Fibroblast of the aortic adventitia (primary cell): ENCODE data around the gene PDE7B. TPM values are rescaled to one million over a fixed set of nuclear protein-coding genes. Genes with fewer than 3 reads are reported as not detected.

Source experiments
- DNase-seq: peaks from one replicate; pipeline ENCODE4 v3.0.0-alpha.2; 2010; ENCODE audit warnings: low read depth
- H3K4me3 ChIP-seq: 2 replicates; pipeline ENCODE4 v1.5.1; 2011; ENCODE audit warnings: low read depth, mild to moderate bottlenecking, control low read depth, low read length, moderate library complexity
- total RNA-seq: library from RNA; depleted of rRNA; stranded (reverse); fragments of >200 nt; gene quantifications from 2 replicates; pipeline ENCODE4 v1.2.3, GENCODE V29; 2012; ENCODE audit warnings: low replicate concordance
- TF ChIP-seq, protein P1 (sequence below): IDR thresholded peaks from 2 replicates; pipeline ENCODE4 v1.5.1; 2011; ENCODE audit warnings: mild to moderate bottlenecking, low read length, control low read depth, inconsistent platforms; ENCODE audit not compliant: insufficient read depth

PDE7B gene
- total RNA-seq, 1 donor, result 23.9 TPM

DNA sequence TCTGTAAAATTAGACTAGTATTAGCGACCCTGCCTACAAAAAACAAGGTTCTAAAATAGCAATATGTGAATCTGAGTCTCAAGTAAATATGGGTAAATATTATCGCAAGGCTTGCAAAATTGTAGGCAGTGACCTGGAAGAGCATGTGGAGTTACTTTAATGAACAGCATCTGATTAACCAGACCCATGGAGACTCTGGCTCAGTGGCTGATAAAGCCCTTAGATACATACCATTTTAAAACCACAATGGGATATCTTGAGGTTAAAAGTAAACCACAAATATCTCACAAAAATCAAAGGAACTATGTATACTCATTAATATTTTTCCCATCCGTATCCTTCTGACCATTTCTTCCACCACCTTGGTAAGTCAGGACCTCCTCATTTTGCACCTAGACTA is 211.6 kb downstream of the PDE7B start:
- H3K4me3 ChIP-seq, result no peak overlapping the region
- peak; percentile 65 for DNase-seq
- TF ChIP-seq, protein P1, sequence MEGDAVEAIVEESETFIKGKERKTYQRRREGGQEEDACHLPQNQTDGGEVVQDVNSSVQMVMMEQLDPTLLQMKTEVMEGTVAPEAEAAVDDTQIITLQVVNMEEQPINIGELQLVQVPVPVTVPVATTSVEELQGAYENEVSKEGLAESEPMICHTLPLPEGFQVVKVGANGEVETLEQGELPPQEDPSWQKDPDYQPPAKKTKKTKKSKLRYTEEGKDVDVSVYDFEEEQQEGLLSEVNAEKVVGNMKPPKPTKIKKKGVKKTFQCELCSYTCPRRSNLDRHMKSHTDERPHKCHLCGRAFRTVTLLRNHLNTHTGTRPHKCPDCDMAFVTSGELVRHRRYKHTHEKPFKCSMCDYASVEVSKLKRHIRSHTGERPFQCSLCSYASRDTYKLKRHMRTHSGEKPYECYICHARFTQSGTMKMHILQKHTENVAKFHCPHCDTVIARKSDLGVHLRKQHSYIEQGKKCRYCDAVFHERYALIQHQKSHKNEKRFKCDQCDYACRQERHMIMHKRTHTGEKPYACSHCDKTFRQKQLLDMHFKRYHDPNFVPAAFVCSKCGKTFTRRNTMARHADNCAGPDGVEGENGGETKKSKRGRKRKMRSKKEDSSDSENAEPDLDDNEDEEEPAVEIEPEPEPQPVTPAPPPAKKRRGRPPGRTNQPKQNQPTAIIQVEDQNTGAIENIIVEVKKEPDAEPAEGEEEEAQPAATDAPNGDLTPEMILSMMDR, result no peak

- H3K4me3 ChIP-seq, result no peak overlapping the region
- DNase-seq, result peak; percentile 74
- TF ChIP-seq, protein P1, result no peak
Observed at GRCh38 chr6:136066005-136066404, 214.5 kb downstream of the PDE7B start.

DNA sequence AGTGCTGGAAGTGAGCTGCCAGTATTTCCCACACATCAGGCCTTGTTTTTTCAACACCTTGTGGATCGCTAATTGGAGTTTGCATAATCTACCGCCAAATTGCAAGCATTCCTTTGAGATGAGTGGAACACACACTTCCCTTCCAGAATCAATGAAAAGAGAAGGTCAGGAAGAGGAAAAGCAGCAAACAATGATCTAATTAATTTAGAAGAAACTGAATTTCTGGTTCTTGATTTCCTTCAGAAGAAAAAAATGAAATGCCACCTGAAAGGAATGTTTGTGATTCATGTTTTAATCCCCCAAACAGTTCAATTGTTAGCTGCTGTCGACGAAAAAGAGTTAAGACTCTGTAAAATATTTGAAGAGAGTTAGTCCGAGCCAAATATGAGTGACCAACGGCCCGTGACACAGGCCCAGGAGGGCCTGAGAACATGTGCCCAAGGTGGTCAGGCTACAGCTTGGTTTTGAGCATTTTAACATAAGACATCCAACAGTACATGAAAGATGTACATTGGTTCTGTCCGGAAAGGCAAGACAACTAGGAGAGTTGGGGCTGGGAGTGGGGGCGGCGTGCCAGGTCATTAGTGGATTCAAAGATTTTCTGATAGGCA is 216.3 kb downstream of the PDE7B start:
- DNase-seq, result peak; percentile 53
- TF ChIP-seq, protein P1, result no peak
- no peak overlapping the region for H3K4me3 ChIP-seq

DNA sequence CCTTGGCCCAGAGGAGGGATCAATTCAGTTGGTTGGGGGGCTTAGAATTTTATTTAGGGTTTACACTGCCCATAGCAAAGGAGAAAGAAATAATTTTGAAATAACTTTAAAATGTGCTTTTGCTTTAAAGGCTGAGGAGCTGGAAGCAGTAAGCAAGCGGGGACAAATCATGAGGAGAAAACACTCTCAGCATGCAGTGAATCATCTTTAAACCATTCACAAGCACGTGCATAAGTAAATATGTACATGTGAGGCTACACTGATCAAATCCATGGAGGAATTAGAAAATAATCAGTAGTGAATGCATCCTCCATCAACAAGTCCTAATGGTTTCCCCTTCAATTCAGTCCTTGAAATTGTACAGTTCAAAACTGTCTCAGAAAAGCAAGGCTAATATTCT is 217.6 kb downstream of the PDE7B start:
- no peak overlapping the region for H3K4me3 ChIP-seq
- DNase-seq, result peak; percentile 83
- TF ChIP-seq, protein P1, result no peak

DNA sequence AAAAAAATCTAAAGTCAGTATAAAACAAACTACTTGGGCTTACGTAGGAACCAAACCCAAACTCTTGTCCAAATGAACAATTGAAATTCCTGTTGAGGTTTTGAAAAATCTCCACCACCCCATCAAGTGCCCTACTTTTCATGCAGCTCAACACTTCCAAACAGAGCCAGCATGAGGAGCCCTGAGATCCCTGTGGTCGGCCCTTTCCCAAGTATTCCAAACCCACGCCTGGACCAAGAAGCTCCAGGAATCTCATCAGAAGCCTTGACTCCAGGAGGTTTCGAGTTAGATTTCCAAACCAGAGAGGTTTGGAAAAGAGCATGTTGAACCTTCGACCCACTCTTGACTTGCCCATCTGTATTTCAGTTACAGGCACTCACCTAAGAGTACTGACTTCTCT is 219.3 kb downstream of the PDE7B start:
- no peak for DNase-seq
- no peak overlapping the region for H3K4me3 ChIP-seq
- TF ChIP-seq, protein P1, result no peak

DNA sequence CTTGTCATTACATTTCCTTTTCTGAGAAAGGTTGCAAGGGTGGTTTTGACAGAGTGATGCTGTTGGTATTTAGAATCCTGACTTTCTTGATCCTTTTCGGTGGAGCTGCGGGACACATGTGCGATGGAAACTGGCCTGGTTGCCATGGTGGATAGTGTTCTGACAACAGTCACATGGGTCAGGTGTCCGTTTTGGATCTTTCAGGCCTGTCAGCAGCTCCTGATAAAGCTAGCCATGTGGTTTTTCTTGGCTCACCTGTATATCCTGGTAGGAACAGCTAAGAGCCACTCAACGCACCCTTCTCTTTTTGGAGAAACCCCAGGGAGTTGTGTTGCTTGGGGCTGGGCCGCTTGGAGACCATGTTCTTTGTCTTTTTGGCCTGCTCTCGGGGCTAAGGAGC is 221.2 kb downstream of the PDE7B start:
- TF ChIP-seq, protein P1, result no peak
- H3K4me3 ChIP-seq, result no peak overlapping the region
- no peak for DNase-seq

GRCh38 chr6:136073216-136073615 is 221.7 kb downstream of the PDE7B start:
- no peak overlapping the region for H3K4me3 ChIP-seq
- no peak for DNase-seq
- TF ChIP-seq, protein P1, result no peak
